ENCODE measurements around the gene TTLL5.

The TTLL5 gene

GRCh38 chr14:75946785-75947184 is 285.7 kb downstream of the TTLL5 start:
- Histone ChIP-seq H2AFZ (ENCODE audit: low read depth, low read length) (no peak overlapping the region), H3K36me3 (ENCODE audit: control insufficient read depth in 1 of 2, insufficient read depth in 2 of 2, low read depth in 1 of 2, low read length in 2 of 2) (peaks cover 4 to 9% of the 10 kb centered on the region in 2 experiments), H3K9ac (ENCODE audit: low read length) (no peak overlapping the region), H3K27me3 (ENCODE audit: control insufficient read depth in 1 of 2, insufficient read depth in 1 of 2, low read length in 2 of 2) (no peaks in the 10 kb centered on the region), H3K9me3 (ENCODE audit: control insufficient read depth, low read length) (no peaks in the 10 kb centered on the region), H3K4me2 (ENCODE audit: low read length, poor library complexity, severe bottlenecking) (no peak overlapping the region), H2BK12ac (ENCODE audit: low read length in 2 of 2) (no peak overlapping the region), H4K8ac (ENCODE audit: low read length) (peak overlapping the region; percentile 60), H3K79me1 (replicated peaks; ENCODE audit: low read length, poor library complexity, severe bottlenecking) (peaks cover 4% of the 10 kb centered on the region), H3K4ac (ENCODE audit: low read depth in 1 of 2, low read length in 2 of 2) (no peak overlapping the region), H4K91ac (ENCODE audit: low read length) (no peak overlapping the region), H3K4me1 (ENCODE audit: control insufficient read depth, insufficient read depth, low read depth, low read length) (peaks cover 1% of the 10 kb centered on the region), H2BK5ac (ENCODE audit: low read depth, low read length, poor library complexity, severe bottlenecking) (no peak overlapping the region), H3K4me3 (ENCODE audit: insufficient read depth in 1 of 2, low read depth in 1 of 2, low read length in 2 of 2) (no peak overlapping the region), H2BK15ac (ENCODE audit: low read depth, poor library complexity, severe bottlenecking) (no peak overlapping the region), H2BK120ac (ENCODE audit: low read depth, low read length) (no peak overlapping the region), H3K18ac (ENCODE audit: low read depth in 1 of 2, low read length in 2 of 2) (no peak overlapping the region), H2AK5ac (ENCODE audit: low read length, severe bottlenecking) (no peak overlapping the region), H3K27ac (ENCODE audit: low read length, poor library complexity, severe bottlenecking) (no peak overlapping the region), H3K14ac (ENCODE audit: low read length in 2 of 2) (no peak overlapping the region), H3K23ac (ENCODE audit: low read length in 2 of 2) (no peak overlapping the region)
- no peak for DNase-seq
- WGBS, result 78% methylated on average over 5 of the region's 5 CpGs

DNA sequence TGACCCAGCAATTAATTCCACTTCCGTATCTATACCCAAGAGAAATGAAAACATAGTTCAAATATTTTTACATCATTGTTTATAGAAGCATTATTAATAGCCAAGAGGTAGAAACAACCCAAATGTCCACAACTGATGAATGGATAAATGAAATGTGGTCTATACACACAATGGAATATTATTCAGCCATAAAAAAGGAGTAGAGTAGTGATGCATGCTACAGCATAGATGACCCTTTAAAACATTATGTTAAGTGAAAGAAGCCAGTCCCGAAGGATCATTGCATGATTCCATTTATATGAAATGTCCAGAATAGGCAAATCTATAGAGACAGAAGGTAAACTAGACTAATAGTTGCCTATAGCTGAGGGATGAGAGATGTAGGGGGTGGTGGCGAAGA is 291.4 kb downstream of the TTLL5 start:
- H3K4me3 ChIP-seq (ENCODE audit: insufficient read depth in 1 of 2, low read depth in 1 of 2, low read length in 2 of 2), result no peak overlapping the region
- no peak overlapping the region for H2BK15ac ChIP-seq (ENCODE audit: low read depth, poor library complexity, severe bottlenecking)
- no peak overlapping the region for H2BK5ac ChIP-seq (ENCODE audit: low read depth, low read length, poor library complexity, severe bottlenecking)
- H3K9me3 ChIP-seq (ENCODE audit: control insufficient read depth, low read length), result no peaks in the 10 kb centered on the region
- H3K27me3 ChIP-seq (ENCODE audit: control insufficient read depth in 1 of 2, insufficient read depth in 1 of 2, low read length in 2 of 2), result no peaks in the 10 kb centered on the region
- no peak overlapping the region for H3K23ac ChIP-seq (ENCODE audit: low read length in 2 of 2)
- no peak overlapping the region for H4K8ac ChIP-seq (ENCODE audit: low read length)
- no peak overlapping the region for H3K27ac ChIP-seq (ENCODE audit: low read length, poor library complexity, severe bottlenecking)
- 100% methylated on average over 2 of the region's 3 CpGs for whole genome bisulfite sequencing
- no peak overlapping the region for H3K18ac ChIP-seq (ENCODE audit: low read depth in 1 of 2, low read length in 2 of 2)
- H3K9ac ChIP-seq (ENCODE audit: low read length), result no peak overlapping the region
- peaks cover 1% of the 10 kb centered on the region for H3K4me1 ChIP-seq (ENCODE audit: control insufficient read depth, insufficient read depth, low read depth, low read length)
- no peak overlapping the region for H2AK5ac ChIP-seq (ENCODE audit: low read length, severe bottlenecking)
- DNase-seq, result no peak
- no peak overlapping the region for H2BK12ac ChIP-seq (ENCODE audit: low read length in 2 of 2)
- H2AFZ ChIP-seq (ENCODE audit: low read depth, low read length), result no peak overlapping the region
- H3K14ac ChIP-seq (ENCODE audit: low read length in 2 of 2), result no peak overlapping the region
- H4K91ac ChIP-seq (ENCODE audit: low read length), result no peak overlapping the region
- peaks cover 6 to 10% of the 10 kb centered on the region in 2 experiments for H3K36me3 ChIP-seq (ENCODE audit: control insufficient read depth in 1 of 2, insufficient read depth in 2 of 2, low read depth in 1 of 2, low read length in 2 of 2)
- H3K79me1 ChIP-seq (replicated peaks; ENCODE audit: low read length, poor library complexity, severe bottlenecking), result no peaks in the 10 kb centered on the region
- no peak overlapping the region for H3K4me2 ChIP-seq (ENCODE audit: low read length, poor library complexity, severe bottlenecking)
- no peak overlapping the region for H2BK120ac ChIP-seq (ENCODE audit: low read depth, low read length)
- no peak overlapping the region for H3K4ac ChIP-seq (ENCODE audit: low read depth in 1 of 2, low read length in 2 of 2)

DNA sequence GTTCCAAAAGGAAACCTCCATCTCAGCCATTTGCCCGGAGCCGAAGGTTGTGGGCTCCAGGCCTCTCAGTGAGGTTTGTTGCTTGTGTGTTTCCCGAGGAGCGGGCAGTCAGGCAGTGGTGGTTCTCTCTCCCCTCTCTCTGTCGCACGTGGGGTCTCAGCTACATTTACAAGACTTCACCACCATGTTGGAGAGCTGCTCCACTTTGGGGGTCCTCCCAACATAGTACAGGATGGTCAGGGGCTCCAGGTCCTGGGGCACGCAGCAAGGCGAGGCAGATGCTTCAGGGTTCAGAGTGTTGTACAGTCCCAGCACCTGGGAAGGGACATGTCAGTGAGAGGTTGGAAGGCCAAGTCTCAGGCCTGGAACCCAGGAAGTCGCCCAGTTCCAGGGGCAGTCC is 298.0 kb downstream of the TTLL5 start:
- H4K91ac ChIP-seq (ENCODE audit: low read length), result no peak overlapping the region
- H2BK15ac ChIP-seq (ENCODE audit: low read depth, poor library complexity, severe bottlenecking), result no peak overlapping the region
- no peak overlapping the region for H3K14ac ChIP-seq (ENCODE audit: low read length in 2 of 2)
- no peak overlapping the region for H2AFZ ChIP-seq (ENCODE audit: low read depth, low read length)
- no peak overlapping the region for H3K23ac ChIP-seq (ENCODE audit: low read length in 2 of 2)
- no peak overlapping the region for H3K4me2 ChIP-seq (ENCODE audit: low read length, poor library complexity, severe bottlenecking)
- H3K79me1 ChIP-seq (replicated peaks; ENCODE audit: low read length, poor library complexity, severe bottlenecking), result no peaks in the 10 kb centered on the region
- H3K4me3 ChIP-seq (ENCODE audit: insufficient read depth in 1 of 2, low read depth in 1 of 2, low read length in 2 of 2), result no peak overlapping the region
- H2AK5ac ChIP-seq (ENCODE audit: low read length, severe bottlenecking), result no peak overlapping the region
- H2BK12ac ChIP-seq (ENCODE audit: low read length in 2 of 2), result no peak overlapping the region
- no peak overlapping the region for H2BK120ac ChIP-seq (ENCODE audit: low read depth, low read length)
- no peak overlapping the region for H2BK5ac ChIP-seq (ENCODE audit: low read depth, low read length, poor library complexity, severe bottlenecking)
- no peak overlapping the region for H3K9ac ChIP-seq (ENCODE audit: low read length)
- H3K4me1 ChIP-seq (ENCODE audit: control insufficient read depth, insufficient read depth, low read depth, low read length), result peaks cover 2% of the 10 kb centered on the region
- no peak overlapping the region for H3K4ac ChIP-seq (ENCODE audit: low read depth in 1 of 2, low read length in 2 of 2)
- H3K36me3 ChIP-seq (ENCODE audit: control insufficient read depth in 1 of 2, insufficient read depth in 2 of 2, low read depth in 1 of 2, low read length in 2 of 2), result peaks cover 29 to 57% of the 10 kb centered on the region in 2 experiments
- no peaks in the 10 kb centered on the region for H3K27me3 ChIP-seq (ENCODE audit: control insufficient read depth in 1 of 2, insufficient read depth in 1 of 2, low read length in 2 of 2)
- no peak overlapping the region for H3K18ac ChIP-seq (ENCODE audit: low read depth in 1 of 2, low read length in 2 of 2)
- H3K27ac ChIP-seq (ENCODE audit: low read length, poor library complexity, severe bottlenecking), result no peak overlapping the region
- peak overlapping the region; percentile 61 for H4K8ac ChIP-seq (ENCODE audit: low read length)
- no peak for DNase-seq
- no peaks in the 10 kb centered on the region for H3K9me3 ChIP-seq (ENCODE audit: control insufficient read depth, low read length)
- 98% methylated on average over 9 of the region's 9 CpGs for WGBS

GRCh38 chr14:75960231-75960630 is 299.2 kb downstream of the TTLL5 start:
- Histone ChIP-seq H4K91ac (ENCODE audit: low read length) (no peak overlapping the region), H3K36me3 (ENCODE audit: control insufficient read depth in 1 of 2, insufficient read depth in 2 of 2, low read depth in 1 of 2, low read length in 2 of 2) (peaks cover 31 to 69% of the 10 kb centered on the region in 2 experiments), H2BK120ac (ENCODE audit: low read depth, low read length) (no peak overlapping the region), H3K4ac (ENCODE audit: low read depth in 1 of 2, low read length in 2 of 2) (no peak overlapping the region), H2AK5ac (ENCODE audit: low read length, severe bottlenecking) (no peak overlapping the region), H3K18ac (ENCODE audit: low read depth in 1 of 2, low read length in 2 of 2) (no peak overlapping the region), H3K4me3 (ENCODE audit: insufficient read depth in 1 of 2, low read depth in 1 of 2, low read length in 2 of 2) (no peak overlapping the region), H2AFZ (ENCODE audit: low read depth, low read length) (no peak overlapping the region), H3K4me2 (ENCODE audit: low read length, poor library complexity, severe bottlenecking) (no peak overlapping the region), H3K9ac (ENCODE audit: low read length) (no peak overlapping the region), H4K8ac (ENCODE audit: low read length) (no peak overlapping the region), H3K27ac (ENCODE audit: low read length, poor library complexity, severe bottlenecking) (no peak overlapping the region), H3K79me1 (replicated peaks; ENCODE audit: low read length, poor library complexity, severe bottlenecking) (no peaks in the 10 kb centered on the region), H3K23ac (ENCODE audit: low read length in 2 of 2) (no peak overlapping the region), H2BK15ac (ENCODE audit: low read depth, poor library complexity, severe bottlenecking) (no peak overlapping the region), H2BK12ac (ENCODE audit: low read length in 2 of 2) (no peak overlapping the region), H3K14ac (ENCODE audit: low read length in 2 of 2) (no peak overlapping the region), H3K27me3 (ENCODE audit: control insufficient read depth in 1 of 2, insufficient read depth in 1 of 2, low read length in 2 of 2) (no peaks in the 10 kb centered on the region), H3K9me3 (ENCODE audit: control insufficient read depth, low read length) (no peaks in the 10 kb centered on the region), H2BK5ac (ENCODE audit: low read depth, low read length, poor library complexity, severe bottlenecking) (no peak overlapping the region), H3K4me1 (ENCODE audit: control insufficient read depth, insufficient read depth, low read depth, low read length) (peaks cover 2% of the 10 kb centered on the region)
- WGBS, result 97% methylated on average over 6 of the region's 6 CpGs
- DNase-seq, result no peak
